ENCODE measurements around the gene RHBDD1. TPM values are rescaled to one million over a fixed set of nuclear protein-coding genes. Genes with fewer than 3 reads are reported as not detected.

Gene RHBDD1
- total RNA-seq, 1 donor from 2014 or later = 14.1 TPM

DNA sequence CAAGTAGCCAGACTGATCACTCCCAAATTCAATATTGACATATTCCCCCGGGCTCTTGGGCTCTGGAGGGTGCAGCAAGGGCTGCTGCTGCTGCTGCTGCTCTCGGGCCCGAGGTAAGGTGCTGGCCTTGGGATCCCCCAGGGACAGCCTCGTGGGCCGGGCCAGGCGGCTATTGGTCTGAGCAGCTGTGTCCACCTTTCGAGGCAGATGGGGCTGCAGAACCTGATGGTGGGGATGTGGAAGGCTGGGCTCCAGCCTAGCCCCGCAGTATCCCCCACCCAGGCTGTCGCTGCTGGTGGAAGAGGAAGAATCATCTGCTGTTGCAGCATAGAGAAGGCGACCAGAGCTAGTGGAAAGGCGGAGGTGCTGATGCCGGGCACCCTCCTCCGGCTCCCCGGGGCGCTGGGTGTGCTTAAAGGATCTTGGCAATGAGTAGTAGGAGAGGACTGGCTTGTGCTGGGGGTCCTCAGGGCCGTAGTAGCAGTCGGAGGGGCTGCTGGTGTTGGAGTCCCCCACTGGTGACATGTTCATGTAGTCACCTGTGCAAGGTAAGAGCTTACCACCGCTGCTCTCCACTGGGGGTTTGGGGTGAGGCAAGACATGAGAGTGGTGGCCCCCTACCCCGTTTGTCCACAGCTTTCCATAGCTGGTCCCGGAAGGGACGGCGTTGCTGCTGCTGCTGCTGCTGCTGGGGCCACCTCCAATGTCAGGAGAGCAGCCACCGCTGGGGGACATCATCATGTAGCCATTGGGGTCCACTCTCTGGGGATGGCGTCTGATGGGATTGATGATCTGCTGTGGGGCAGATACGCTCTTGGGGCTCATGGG, 39.6 kb upstream of the RHBDD1 start:
- DNase-seq (ENCODE audit: low read depth) = no peak
- TF ChIP-seq, protein P1, sequence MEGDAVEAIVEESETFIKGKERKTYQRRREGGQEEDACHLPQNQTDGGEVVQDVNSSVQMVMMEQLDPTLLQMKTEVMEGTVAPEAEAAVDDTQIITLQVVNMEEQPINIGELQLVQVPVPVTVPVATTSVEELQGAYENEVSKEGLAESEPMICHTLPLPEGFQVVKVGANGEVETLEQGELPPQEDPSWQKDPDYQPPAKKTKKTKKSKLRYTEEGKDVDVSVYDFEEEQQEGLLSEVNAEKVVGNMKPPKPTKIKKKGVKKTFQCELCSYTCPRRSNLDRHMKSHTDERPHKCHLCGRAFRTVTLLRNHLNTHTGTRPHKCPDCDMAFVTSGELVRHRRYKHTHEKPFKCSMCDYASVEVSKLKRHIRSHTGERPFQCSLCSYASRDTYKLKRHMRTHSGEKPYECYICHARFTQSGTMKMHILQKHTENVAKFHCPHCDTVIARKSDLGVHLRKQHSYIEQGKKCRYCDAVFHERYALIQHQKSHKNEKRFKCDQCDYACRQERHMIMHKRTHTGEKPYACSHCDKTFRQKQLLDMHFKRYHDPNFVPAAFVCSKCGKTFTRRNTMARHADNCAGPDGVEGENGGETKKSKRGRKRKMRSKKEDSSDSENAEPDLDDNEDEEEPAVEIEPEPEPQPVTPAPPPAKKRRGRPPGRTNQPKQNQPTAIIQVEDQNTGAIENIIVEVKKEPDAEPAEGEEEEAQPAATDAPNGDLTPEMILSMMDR (conservative IDR thresholded peaks at IDR 0.05; ENCODE audit: low read depth, low read length) = no peak
- peak overlapping the region; percentile 69 for H3K4me3 ChIP-seq (ENCODE audit: low read depth, low read length)

DNA sequence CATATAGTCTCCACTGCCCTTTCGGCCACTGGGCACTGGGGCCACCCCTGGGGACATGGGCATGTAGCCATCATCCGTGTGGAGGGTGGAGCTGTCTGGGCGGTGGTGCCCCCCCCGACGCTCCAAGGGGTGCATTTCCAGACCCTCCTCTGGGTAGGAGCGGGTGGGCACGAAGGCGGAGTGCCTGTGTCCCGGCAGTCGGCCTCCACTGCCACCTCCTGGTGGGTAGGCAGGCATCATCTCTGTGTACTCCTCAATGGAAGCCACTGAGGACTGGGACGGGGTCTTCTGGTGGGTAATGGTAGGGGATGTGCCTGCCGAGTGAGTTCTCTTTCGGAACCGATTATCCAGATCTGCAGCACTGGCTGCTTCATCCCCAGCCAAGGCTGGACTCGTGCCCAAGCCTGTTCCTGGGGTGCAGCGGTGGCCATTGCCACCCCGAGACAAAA, 39.0 kb upstream of the RHBDD1 start:
- H3K4me3 ChIP-seq (ENCODE audit: low read depth, low read length) = peak overlapping the region; percentile 69
- no peak for DNase-seq (ENCODE audit: low read depth)
- TF ChIP-seq, protein P1 (conservative IDR thresholded peaks at IDR 0.05; ENCODE audit: low read depth, low read length) = peak; percentile 56

DNA sequence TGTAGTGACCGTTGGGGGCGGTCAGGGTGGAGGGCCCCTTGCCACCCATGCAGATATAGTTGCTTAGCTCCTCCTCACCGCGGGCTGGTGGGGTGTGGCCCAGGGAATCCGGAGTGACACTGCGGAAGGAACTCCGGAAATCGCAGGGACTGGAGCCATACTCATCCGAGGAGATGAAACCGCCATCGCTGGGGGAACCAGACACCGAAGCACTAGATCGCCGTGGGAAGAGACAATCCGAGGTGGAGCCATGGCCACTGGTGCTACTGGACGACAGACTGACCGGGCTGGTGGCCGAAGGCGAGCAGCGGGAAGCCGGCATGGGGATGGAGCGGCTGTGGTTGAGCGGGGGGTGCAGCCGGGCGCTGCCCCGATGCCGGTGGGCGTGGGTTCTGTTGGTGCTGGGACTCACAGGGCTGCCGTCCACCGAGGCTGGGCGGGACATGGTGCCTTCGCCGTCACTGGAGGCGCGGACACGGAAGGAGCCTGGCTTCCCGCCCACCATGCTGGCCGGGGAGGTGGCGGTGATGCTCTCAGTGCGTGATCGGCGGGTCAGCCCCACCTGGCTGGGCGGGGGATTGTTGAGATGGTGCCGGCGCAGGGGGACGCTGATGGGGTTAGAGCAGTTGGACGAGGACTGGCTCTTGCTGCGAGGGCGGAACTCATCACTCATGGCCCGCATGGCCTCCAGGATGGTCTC, 38.4 kb upstream of the RHBDD1 start:
- no peak for DNase-seq (ENCODE audit: low read depth)
- peak overlapping the region; percentile 69 for H3K4me3 ChIP-seq (ENCODE audit: low read depth, low read length)

DNA sequence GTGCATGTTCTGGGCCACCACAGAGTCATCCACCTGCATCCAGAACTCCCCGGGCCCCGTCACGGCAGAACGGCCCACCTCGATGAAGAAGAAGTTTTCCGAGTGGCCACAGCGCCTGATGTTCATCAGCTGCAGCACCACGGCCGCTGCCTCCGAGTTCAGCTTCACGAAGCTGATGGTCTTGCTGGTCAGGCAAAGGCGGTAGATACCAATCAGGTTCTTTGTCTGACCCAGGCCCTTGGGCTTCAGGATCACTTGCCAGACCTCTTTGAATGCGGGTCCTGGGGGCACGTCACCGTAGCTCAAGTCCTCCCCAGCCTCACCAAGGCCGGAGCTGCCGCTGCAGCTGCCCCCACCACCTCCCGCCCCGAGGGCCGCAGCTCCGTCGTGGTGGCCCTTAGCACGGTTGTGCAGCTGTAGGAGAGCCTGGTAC, 37.8 kb upstream of the RHBDD1 start:
- no peak for DNase-seq (ENCODE audit: low read depth)
- H3K4me3 ChIP-seq (ENCODE audit: low read depth, low read length) = peak overlapping the region; percentile 62
- TF ChIP-seq, protein P1 (conservative IDR thresholded peaks at IDR 0.05; ENCODE audit: low read depth, low read length) = no peak

More for the DNA sequence above, 38.4 kb upstream of the RHBDD1 start:
- TF ChIP-seq, protein P1 (conservative IDR thresholded peaks at IDR 0.05; ENCODE audit: low read depth, low read length) = no peak

DNA sequence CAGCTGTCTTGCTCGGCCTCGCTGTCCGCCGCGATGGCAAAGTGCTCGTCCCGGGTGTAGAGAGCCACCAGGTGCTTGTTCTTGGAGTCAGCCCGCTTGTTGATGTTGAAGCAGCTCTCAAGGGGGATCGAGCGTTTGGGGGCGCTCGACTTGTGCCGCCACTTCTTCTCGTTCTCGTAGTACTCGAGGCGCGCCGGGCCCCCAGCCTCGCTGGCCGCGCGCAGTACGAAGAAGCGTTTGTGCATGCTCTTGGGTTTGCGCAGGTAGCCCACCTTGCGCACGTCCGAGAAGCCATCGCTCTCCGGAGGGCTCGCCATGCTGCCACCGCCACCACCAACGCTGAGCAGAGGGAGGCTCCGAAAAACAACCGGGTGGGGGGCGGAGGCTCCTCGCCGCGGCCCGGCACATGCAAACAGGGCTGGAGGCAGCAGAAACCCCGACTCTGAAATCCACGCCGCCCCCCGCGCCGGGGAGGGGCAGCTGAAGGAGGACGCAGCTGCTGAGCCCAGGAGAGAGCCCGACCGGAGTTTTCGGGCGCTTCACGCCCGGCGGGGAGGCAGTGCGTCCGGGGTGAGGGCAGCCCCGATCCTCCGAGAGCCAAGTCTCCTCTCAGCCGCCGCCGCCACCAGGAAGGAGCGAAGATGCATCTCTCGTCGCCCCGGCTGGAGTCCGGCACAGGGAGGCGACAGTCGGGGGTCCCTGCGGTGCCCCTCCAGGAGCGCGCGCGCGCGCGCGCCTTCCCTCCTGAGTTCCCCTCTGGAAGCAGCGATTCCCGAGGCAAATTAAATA, 37.2 kb upstream of the RHBDD1 start:
- TF ChIP-seq, protein P1 (conservative IDR thresholded peaks at IDR 0.05; ENCODE audit: low read depth, low read length) = peak; percentile 24
- H3K4me3 ChIP-seq (ENCODE audit: low read depth, low read length) = peak overlapping the region; percentile 62
- no peak for DNase-seq (ENCODE audit: low read depth)

DNA sequence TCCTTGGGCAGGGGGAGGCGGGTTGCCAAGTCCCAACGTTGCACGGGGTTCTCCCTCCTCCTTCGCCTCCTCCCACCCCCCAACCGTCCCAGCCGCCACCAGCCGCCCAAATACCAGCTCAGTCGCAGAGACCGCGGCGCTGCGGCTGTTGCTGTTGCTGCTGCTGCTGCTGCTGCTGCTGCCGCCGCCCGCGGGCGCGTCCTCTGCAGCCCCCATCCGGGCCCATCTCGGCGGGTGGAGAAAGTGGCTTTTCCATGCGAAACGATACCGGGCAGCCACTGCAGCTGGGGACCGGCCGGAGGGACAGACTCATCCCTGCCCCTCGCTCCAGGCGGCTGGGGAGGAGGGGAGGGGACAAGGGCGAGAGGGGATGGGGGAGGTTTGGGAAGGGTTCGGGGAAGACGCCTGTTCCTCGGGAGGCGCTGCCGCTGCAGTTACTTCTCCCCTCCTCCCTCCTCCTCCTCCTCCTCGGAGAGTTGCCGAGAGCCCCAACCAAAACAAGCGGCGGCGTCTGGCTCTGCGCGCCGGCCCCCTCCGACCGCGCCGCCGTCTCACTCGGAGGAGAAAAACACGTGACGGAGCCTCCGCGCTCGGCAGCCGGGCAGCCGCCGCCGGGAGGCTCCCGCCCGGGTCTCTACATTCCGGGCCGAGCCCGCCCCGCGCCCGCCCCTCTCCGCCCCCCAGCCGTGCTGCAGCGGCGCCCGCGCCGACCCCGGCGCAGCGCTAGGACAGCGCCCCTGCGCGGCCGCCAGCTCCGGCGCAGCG, 36.5 kb upstream of the RHBDD1 start, which contains the start of gene IRS1:
Gene IRS1 (minus strand): TSS at position 610 of the 765 bp plus-strand sequence. CDS start 1,082 bp downstream, outside the sequence.
- DNase-seq (ENCODE audit: low read depth) = no peak
- H3K4me3 ChIP-seq (ENCODE audit: low read depth, low read length) = peak within 1 kb of the TSS; percentile 62
- TF ChIP-seq, protein P1 (conservative IDR thresholded peaks at IDR 0.05; ENCODE audit: low read depth, low read length) = peak; percentile 40

Data from epithelial cell of proximal tubule (primary cell).